Hepatic stellate cell (primary cell): ENCODE results near the gene ILF2.
"Not testable (repeated sequence)": the region's sequence is repeated elsewhere in the genome, so short reads cannot be mapped to it uniquely, and the experiment has no call there.

ENCODE experiments used
- DNase-seq: peaks from one replicate; pipeline ENCODE4 v3.0.0; 2011; ENCODE audit warnings: low spot score

Gene ILF2

DNA sequence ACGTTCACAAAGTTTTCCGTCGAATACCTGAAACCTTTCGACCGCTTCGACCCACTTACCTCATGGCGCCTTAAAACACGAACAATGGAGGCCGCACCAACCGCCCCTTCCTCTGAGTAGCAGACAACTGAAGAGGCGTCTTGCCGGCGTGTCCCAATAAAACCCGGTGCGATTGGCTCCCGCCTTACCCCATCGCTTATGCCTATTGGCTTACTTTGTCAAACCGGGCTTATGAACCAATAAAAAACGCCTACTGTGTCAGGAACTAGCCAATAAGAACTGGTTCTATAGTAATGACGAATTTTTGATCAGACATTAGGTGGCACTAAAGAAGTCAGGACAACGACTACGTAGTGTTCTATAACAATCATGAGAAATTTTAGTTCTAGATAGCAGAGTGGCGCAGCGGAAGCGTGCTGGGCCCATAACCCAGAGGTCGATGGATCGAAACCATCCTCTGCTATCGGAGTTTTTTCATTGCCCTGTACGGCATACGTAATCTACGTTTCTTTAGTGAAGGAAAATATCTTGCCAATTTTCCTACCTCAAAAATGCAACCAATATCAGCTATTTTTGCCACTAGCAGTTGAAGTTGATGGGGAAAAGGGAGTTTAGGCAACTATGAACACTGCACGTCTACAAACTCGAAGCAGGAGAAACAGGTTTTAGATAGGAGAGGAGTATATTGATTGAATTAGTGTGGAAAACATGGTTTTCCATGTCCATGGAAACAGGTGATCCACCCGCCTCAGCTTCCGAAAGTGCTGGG is at the start of gene ILF2:
ILF2 (minus strand) TSS at position 135 of the 769 bp plus-strand sequence; CDS start at position 64, 71 bp downstream.
- DNase-seq, result peak; percentile 99

DNA sequence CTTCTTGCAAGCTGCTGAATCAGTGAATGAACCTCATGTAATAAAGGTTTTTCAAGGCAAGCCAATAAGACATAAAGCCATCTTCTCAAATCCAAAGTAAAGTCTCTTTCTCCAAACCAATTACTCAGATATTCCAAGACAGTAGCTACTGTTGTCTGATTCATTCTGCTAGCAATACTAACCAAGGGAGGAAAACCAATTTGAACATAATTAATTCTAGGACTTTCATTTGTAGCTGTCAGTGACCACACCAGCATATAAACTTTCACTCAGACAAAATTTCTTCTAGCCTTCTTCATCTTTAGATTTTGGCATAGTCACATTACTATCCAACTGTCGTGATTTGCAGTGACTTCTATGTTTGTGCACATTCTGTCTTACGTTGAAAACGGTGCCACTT is 46.5 kb upstream of the ILF2 start:
- DNase-seq, result no peak

DNA sequence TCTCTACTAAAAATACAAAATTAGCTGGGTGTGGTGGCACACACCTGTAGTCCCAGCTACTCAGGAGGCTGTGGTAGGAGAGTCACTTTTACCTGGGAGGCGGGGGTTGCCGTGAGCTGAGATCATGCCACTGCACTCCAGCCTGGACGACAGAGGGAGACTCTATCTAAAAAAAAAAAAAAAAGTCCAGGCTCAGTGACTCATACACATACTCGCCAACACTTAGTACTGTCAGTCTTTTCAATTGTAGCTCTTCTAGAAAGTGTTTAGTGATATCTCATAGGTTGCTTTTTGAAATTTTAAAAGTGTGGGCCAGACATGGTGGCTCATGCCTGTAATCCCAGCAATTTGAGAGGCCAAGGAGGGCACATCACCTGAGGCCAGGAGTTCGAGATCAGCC is 45.4 kb upstream of the ILF2 start:
- not testable (repeated sequence) for DNase-seq

DNA sequence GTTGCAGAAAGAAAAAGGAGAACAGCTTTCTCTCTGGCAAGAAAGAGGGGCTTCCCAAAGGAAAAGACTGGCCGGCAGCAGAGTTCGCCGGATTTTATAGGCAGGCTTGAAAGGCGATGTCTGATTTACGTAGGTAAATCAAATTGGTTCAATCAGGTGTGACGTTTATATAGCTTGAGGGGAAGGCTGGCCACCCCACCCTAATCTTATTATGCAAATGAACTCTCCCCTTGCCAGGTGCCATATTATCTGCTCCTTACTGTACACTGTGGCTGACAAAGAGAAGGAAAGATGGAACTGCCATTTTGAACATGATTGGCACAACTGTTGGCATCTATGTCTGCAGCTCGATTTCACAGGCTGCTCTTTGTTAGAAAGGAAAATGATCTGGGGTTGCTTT is 40.2 kb upstream of the ILF2 start:
- no peak for DNase-seq

DNA sequence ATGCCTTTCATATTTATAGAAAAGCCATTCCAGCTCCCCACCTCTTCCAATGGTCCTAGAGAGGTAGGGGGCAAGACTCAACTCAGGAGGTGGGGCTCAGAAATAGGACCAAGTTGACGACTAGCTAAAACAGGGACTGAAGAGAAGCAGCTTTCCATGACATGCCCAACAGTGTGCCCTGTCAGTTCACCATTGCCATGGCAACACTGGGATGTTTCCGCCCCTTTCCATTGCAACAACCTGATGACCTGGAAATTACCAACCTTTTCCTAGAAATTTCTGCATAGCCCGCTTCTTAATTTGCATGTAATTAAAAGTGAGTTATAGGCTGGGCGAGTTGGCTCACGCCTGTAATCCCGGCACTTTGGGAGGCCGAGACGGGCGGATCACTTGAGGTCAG is 34.7 kb upstream of the ILF2 start:
- no peak for DNase-seq

DNA sequence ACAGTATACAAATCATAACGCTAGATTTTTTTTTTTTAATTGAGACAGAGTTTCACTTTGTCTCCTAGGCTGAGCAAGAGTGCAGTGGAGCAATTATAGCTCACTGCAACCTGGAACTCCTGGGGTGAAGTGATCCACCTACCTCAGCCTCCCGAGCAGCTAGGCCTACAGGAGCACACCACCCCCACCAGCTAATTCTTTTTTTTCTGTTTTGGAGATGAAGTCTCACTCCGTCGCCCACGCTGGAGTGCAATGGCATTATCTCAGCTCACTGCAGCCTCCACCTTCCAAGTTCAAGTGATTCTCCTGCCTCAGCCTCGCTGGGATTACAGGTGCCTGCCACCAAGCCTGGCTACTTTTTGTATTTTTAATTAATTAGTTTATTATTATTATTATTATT is 29.0 kb upstream of the ILF2 start:
- no peak for DNase-seq

DNA sequence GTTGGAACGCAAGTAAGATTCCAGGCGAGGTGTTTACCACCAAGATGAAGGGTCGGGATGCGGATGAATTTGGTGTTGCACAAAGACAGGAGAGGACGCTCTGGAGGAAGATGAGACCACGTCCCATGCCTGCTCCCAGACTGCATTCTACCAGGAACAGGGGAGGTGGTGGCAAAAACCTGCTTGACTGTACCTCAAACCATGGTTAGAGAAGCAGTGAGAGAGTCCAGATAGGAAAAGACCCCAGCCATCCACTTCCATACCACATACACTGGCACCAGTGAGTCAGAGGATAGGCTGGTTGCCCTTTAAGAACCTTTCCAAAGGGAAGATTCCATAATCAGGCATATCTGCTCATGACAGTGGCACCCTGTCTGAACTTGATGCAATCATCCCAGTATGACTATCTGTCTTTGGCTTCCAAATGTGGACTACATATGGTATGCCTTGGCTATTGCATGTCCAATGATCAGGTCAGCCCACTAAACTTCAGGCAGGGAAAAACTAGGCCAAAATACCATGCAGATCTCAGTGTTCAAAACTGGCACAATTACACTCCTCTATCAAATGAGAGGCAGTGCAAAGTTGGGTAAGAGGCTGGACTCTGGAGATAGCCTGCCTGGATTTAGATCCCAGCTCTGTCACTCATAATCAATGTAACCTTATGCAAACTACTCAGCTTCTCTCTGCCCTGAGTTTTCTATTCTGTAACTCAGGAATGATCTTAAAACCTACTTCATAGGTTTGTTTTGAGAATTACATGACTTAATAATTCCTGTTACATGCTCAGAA is 28.3 kb upstream of the ILF2 start:
- peak; percentile 57 for DNase-seq

DNA sequence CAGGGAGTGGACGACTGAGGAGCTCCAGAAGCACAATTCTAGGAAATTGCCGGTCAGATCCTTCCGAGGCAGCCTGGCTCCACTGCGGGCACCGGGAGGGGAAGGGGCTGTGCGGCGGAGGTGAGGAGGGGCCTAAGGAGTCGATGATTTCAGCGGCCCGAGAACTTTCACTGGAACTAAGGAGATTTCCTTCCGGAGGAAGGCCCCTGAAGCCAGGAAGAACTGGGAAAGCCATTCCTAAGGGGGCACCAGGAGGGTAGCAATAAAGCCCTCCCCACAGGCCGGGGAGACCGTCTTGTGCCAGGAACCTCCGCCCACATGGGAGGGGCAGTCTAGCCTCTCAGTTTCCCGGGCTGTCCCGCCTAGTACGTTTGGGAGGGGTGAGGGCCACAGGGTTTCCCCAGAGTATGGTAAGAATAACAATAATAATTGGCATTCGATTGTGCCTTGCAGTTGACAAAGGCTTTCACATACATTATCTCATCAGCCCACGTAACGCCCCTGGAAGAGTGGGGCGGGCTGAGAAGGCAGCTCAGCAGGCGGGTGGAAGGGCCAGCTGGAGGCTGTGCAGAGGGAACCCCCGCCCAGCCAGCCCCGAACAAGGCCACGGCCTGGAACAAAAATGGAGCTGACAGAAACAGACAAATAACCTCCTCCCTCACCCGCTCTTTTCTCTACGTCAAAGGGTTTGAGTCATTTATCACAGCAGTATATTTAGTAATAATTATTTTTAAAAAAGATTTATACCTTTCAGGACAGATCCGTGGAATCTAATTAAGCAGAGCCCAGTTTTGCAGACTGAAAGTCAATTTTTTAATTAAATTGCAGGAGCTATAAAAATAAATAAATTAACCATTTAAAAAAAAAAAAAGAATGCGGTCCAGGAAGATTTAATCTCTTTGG is 27.5 kb upstream of the ILF2 start:
- DNase-seq, result no peak

DNA sequence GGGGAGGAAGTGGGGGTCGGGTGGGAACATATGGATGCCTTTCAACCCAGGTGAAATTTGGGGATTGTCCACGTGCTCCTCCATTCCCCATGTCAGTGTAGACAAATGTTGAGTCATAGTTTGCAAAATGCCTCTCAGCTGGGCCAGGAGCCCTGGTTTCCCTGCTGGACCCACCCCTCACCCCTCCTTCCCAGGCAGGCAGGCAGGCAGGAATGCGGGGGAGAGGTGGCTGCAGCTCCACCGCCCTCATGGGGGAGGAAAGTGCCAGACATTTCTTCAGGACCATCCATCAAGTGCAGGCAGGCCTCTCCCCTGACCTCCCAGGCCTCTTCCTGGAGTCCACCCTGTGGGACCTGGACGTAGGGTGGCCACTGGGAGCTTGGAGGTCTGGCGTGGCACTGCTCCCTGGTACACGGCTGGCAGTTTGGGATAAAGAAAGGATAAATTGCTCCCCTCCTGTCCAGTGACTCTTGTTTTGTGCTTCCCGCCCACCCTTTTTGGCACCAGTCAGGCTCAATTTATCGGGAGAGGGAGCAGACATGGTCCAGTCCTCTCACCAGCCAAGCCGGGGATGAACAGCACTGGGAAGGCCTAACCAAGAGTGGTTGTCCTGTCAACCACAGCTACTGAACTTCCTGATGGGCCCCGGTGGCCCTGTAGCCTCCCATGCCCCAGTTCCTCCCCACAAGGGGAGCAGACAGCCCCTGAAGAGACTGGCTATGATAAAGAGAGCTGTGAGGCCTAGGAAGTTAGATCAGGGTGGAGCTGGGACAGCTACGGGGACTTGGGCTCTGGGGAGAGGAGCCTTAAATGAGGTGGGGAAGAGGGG is 26.6 kb upstream of the ILF2 start:
- peak; percentile 47 for DNase-seq

DNA sequence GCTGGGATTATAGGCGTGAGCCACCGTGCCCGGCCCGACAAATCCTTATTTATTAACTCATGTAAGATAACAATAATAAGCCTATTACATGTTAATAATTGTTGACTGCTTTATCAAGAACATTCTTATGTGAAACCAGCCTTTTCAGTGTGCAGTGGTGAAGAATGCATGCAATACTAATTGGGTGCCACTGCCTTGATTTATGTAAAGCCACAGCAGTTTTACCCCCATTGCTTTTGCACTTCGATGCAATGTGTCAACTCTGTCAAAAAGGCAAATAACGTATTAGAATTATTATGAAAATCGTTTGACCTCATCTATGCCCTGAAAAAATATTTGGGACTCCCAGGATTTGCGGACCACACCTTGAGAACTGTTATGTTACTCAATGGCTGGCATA is 25.9 kb upstream of the ILF2 start:
- DNase-seq, result no peak

DNA sequence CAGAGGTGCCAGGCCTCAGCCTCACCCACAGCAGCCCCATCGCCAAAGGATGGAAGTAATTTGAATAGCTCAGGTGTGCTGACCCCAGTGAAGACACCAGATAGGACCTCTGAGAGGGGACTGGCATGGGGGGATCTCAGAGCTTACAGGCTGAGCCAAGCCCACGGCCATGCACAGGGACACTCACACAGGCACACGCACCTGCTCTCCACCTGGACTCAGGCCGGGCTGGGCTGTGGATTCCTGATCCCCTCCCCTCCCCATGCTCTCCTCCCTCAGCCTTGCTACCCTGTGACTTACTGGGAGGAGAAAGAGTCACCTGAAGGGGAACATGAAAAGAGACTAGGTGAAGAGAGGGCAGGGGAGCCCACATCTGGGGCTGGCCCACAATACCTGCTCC is 22.7 kb upstream of the ILF2 start:
- no peak for DNase-seq

DNA sequence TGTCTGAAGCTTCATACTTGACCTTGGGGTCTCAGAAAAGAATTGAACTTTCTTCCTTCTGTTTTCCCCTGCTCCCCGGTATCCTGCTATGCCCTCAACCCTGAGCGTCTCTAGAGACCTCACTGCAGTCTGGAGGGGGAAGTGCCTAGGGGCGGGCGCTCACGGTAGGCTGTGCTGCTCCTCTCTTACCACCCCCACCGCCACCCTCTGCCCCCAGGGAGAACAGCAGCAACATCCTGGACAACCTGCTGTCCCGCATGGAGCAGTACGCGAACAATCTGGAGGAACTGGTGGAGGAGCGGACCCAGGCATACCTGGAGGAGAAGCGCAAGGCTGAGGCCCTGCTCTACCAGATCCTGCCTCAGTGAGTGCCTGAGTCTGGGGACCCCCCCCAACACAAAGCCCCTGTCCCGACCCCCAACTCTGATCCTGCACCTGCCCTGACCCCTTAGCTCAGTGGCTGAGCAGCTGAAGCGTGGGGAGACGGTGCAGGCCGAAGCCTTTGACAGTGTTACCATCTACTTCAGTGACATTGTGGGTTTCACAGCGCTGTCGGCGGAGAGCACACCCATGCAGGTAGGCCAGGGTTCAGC is 18.0 kb upstream of the ILF2 start:
- DNase-seq, result no peak

DNA sequence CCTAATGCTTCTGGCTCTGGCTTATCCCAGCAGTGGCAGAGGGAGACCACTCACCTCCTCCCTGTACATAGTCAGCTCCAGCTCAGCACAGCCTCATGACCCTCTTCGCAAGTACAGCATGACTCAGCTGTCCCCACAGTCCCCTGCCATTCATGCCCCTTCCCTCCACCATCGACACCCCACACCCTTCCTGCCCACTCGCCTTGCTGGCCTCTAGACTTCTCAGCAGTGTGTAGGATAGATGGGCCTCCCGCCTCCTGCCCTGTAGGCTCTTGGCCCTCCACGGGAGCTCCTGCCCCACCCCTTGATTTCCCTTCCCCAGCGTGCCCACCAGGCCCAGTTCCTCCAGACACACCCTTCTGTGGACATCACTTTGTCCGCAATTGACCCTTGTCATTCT is 17.5 kb upstream of the ILF2 start:
- no peak for DNase-seq

DNA sequence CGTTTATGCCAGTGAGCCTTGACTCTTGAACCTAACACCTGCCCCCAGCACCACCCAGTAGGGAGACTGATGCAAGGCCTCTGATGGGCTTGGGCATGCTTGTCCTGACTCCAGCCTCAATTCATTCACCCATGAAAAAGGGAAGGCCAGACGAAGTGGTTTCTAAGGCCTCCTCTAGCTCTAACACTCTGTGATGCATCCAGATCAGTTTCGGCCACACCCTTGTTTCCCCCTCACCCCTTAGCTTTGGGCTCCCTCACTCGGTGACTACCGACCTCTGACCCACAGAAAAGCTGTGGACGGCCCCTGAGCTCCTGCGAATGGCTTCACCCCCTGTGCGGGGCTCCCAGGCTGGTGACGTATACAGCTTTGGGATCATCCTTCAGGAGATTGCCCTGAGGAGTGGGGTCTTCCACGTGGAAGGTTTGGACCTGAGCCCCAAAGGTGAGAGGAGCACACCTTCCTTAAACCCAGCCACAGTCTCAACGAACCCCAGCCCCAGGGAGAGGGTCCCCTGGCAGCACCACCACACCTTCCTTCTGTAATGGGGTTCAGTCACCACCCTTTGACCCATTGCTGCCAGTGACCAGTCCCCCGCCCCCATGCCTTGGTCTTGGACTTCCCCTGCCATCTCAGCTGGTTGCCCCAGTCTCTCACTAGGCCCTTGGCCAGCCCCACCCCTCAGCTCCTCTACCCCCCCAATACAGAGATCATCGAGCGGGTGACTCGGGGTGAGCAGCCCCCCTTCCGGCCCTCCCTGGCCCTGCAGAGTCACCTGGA is 16.7 kb upstream of the ILF2 start:
- DNase-seq, result no peak

DNA sequence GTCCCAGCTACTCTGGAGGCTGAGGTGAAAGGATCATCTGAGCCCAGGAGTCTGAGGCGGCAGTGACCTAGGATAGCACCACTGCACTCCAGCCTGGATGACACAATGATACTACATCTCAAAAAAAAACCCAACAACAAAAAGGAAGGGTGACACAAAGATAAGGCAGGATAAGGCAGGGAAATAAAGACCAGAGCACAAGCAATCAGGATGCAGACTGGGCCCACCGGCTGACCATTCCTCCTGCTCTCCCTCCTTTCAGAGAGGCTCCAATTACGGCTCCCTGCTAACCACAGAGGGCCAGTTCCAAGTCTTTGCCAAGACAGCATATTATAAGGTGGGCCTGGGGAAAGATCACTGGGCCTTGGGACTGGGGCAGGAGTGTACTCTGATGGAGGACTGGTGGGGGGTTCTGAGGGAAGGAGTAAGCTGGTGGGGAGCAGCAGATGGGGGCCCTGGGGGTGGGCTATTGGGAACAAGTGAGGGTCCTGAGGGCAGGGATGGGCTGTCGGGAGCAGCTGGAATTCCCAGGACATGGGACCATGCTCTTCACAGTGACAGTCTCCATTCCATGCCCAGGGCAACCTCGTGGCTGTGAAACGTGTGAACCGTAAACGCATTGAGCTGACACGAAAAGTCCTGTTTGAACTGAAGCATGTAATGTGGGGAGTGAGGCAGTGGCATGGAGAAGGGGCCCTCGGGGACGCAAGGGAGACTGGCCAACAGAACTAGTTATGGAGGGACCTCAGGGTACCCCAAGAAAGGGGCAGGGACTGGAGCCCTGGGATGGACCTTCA is 14.9 kb upstream of the ILF2 start:
- no peak for DNase-seq

DNA sequence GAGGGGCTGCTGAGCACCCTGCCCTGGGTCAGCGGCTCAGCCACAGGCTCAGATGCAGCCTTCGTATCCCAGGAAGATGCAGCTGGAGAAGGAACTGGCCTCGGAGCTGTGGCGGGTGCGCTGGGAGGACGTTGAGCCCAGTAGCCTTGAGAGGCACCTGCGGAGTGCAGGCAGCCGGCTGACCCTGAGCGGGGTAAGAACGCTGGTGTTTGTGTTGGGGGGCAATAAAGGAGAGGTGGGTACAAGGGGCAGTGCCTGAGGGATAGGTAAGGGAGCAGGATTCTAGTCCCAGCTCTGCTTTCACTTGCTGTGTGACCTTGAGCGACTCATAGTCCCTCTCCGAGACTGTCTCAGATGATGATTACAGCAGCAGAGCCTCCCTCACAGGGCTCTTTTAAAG is 14.1 kb upstream of the ILF2 start:
- DNase-seq, result no peak

DNA sequence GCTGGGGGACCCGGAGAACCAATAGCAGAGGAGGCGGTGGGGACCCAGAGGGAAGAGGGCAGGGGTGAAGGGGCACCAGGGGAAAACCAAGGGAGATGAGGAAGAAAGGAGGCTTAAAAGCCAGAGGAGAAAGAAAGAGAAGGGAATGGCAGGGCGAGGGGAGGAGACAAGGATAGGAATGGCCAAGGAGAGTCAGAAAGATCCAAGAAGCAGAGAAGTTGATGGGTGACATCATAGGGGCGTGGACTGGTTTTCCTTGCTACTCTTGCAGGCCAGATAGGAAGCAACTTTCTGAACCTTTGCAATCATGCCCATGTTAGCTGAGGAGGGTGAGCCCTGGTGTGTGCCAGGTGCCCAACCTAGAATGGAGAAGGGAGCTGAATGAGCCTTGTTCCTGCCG is 13.1 kb upstream of the ILF2 start:
- DNase-seq, result peak; percentile 53

DNA sequence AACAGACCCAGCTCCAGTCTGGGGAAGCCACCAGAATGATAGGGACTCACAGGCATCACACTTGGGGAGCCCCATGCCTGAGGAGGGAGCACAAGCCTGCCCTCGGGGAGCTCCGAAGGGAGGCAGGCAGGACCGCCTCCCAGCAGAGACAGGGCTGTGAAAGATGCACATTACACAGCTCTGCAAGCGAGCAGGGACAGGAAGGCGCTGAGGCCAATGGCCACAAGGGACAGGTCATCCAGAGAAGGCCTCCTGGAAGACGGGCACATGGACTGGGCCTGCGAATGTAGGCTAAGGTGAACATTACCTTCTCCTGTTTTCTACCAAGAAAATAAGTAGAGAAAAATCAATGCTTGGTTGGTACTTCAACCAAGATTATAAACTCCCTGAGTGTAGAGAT is 11.9 kb upstream of the ILF2 start:
- DNase-seq, result no peak

DNA sequence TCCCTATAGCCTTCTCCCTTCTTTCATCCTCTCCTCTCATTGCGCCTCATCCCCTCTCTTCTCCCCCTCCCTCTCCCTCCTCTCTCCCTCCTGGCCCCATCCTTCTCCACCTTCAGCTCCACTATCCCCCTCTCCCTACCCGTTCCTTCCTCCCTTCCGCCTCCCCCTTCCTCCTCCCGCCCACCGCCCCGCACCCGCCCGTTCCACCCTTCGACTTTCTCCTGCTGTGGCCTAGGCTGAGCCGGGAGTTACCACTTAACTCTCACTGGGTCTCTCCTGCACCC is 9.3 kb upstream of the ILF2 start:
- DNase-seq, result no peak
